NCI-H524 (cell line): Measurements from ENCODE around the gene EN1.

ENCODE experiments used
- DNase-seq, 2 experiments: peaks; one replicate each; lab custom pipeline; 2025; lab: John Stamatoyannopoulos, UW

Gene EN1

DNA sequence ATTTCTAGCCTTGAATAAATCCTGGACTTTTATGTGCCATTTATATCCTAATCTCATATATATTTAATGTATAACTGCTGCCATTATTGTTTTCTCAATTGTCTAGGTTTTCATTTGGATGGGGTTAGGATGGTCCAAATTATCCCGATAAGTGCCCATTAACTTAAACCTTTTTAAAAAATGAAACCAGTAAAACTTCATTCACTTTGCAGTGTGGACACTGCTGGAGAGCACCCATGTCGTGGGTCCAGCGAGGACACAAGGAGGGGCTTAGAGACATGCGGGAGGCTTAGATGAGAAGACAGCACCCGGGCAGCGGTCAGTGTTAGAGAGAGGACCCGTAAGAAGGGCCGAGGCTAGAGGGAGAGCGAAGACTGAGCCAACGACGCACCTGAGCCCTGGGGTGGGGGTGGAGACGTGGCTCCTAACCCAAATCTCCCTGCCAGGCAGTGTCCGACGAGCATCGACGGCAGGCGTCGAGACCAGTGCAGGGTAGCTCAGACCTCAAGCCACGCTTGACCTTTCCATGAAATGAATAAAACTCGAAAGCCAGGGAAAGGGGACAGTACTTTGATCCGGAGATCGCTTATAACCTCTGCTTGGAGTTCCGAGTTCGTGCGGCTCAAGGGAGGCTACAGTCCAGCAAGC, 9.0 kb upstream of the EN1 start:
- peak in 1 of 2 experiments; percentile 13 for DNase-seq

DNA sequence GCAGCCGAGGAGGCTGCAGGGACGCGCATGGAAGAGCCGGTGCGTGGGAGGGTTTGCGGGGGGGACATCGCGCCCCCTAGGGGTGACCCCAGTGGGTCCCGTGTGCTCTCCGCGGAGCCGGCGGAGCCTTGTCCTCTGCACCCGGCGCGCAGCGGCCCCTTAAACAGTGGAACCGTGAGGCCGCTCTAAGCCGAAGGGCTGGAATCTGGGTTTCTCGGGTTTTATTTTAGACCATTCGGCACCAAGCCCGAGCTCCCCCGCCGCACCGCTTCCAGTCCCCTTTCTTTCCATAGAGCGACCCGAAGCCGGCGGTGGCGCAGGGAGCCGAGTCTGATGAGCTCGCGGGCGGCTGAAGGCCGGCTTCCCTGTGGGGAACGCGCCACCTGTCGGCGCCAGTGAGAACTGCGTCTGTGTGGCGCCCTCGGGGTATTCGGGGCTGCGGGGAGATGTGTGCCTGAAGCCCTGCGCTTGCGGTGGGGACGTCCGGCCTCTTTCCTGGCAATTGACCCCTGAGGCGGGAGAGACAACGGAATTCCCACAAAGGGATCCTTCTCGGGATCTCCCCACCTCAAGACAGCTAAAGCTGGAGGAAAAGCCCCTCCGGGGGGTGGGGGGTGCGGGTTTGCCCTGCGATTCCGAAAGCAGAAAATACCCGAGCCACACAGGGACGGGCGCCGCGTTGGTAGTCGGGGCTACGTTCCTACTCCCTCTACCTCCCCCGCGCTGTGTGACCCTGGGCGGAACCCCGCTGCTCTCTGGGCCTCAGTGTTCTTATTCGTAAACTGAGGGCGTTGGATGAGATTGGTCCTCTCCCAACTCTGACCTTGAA, 8.2 kb upstream of the EN1 start:
- peak; percentile 56 to 81 for DNase-seq

DNA sequence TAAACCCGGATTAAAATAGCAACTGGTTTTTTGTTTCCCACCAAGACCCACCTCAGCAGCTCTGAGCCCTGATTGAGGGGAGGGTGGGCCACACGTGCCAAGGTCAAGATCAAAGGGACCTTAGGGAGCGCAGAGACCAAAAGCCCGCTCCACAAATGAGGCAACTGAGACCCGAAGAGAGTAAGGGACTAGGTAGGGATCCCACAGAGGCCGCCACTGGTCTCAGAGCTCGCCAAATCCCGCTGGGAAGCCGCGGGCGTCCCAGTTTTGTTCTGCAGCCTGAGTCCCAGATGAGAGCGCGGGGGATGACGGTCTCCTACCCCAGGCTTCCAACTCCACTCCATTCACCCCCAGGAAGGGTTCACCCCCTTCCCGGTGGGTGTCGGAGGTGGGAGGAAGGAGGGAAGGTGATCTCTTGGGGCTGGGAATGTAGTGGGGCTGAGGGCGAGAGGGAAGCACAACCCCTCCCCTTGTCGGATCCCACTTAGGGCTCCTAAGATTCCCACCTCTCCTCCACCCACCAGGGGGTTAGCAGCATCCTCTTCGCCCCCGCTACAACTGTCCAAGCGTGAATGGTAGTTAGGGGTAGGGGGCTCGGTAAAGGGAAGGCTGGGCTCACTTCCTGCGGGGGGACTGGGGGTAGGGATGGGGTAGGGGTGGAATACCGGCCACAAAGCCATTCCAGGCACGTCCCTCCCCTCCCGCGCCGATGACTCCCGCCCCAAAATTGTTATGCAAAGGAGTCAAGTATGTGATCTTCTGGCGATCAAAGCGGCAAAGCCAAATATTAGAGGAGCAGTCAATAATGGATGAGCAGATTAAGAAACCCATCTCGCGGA, 7.3 kb upstream of the EN1 start:
- peak in 1 of 2 experiments; percentile 15 for DNase-seq

DNA sequence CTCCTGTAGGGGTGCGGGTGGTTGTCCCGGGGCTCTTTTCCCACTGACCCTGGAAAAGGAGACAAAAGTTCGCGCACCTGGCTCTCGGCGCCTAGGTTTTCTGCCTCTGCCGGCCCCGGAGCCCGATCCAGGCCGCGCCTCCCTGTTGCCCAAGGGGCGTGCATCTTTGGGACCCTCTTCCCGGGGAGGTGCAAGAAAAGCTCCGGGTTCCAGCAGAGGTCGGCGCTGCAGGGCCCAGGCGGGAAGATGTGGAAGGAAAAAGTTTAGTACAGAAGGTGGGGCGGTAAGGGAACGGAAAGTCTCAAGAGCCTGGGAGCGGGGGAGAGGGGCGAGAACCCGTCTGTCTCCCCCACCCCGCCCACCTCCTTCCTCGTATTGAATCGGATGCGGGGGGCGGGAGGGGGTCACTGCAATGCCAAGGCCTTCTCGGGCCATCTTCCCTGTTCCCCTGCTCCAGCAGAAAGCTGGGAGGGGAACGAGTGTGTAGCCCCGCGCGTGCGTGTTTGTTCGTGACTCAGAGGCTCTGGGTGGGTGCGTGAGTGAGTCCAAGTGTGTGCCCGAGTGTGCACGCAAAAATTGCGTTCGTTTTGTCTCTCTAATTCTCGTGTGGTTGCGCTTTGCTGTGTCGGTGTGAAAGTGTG, 6.3 kb upstream of the EN1 start:
- no peak for DNase-seq

DNA sequence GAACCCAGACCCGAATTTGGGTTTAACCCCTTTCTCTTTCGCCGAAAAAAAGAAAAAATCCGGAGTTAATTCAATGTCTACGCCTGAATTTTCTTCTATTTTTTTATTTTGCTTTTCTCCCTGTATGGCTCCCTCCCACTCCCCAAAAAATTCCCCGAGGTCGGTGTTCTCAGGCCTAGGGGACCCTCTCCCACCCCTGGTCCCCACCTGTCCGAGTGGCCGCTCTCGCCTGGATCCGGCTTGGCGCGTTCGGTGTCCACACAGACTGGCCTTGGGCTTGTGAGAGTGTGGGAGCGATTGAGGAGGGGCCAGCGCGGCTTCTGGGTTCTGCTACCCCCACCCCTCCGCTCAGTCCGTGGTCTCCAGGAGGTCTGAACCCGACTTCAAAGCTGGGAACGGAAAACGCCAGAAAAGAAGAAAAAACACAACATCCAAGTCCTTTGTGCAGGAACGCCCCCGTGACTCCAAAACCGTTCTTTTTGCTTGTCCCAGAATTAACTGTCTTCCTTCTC, 5.7 kb upstream of the EN1 start:
- no peak for DNase-seq

DNA sequence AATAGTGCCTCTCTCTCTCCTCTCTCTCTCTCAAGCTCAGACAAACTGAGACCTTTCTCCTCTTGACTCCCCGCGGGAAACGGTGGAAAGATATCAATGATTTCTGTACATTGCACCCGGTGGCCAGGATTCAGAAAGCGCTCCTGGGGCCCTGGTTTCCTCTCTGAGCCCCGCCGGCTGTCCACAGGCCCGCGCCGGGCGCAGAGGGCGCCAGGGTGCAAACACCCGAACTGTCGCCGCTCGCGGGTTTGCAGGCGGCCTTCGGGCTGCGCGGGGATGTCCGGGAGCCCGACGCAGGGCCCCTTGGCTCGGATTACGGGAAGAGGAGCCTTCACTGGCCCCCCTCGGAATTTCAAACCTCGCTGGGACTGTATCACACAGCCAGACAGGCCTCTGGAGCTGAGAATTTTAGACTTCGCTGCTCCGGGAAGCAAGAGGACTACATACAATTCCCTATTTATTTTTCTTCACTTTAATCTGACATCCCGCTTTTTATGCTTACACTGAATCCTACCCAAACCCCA, 5.2 kb upstream of the EN1 start:
- peak in 1 of 2 experiments; percentile 40 for DNase-seq

DNA sequence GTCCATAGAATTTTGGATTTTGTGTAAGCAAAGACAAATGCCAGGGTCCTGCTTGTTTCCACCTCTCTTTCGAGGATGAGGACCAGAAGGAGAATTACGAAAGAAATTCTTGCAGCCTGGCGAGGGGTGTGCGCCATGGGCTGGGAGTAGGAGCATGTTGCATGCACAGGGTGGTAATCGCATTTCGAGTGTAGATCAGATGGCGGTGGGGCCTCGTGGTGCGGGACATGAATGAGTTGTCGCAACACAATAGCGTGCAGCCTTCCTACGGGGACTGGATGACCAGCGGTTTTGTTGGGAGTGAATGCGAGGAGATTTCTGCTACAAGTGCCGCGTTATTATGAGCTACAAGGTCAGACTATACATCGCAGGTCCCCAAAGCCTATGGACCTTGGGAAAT, 4.2 kb upstream of the EN1 start:
- DNase-seq = no peak

DNA sequence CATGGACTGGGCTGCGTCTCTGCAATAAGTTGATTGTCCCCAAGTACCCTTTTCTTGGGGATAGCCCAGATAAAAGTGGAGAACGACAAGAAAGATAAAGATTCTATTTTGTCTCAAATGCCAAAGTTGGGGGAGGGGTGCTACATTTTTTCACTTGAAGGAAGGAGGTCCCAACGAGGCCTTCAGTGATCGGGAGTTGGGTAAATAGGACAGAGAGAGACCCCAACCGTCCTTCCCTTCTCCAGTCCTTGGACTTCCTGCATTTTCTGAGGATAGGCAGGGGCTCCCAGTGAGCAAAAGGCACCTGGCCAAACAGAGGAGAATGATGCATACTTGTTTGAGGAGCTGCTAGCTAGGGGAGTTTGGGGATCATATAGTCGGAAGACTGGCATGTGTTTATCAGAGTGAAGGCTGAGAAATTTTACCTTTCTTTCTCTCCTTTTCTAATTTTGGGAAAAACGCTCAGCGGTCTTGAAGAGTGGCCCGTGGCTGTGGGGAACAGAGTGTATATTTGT, 3.5 kb upstream of the EN1 start:
- DNase-seq = no peak

DNA sequence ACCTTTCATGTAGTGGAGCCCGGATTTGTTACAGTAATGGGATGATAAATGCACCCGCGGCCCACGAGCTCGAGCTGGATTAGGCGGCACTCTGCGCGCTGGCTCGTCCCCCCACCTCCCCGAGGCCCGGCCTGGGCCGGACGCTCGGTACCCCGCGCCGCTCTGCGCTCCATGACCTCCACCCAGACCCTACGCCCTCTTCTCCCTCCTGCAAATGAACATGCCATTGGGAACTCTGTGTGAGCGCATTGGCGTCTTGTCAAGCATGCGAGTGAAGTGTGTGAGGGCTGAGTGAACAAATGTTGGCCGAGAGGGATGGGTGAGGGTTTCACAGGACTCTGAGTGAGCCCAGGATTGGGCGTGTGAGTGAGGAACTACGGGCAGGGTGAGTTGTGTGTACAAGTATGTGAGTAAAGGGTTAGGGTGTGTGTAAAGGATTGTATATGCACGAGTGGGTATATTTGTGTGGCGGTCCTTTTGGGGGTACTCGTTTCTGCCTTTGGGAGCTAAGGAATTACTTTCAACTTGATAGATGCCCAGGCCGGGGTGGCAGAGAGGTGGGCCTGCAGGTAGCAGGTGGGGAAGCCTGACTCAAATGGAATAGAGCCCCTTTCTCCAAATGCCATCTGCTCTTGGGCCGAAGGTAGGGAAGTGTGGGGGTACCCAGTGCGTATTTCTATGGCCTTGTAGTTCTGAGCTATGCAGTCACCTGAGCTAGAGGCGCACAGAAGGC, 2.9 kb upstream of the EN1 start:
- no peak for DNase-seq

DNA sequence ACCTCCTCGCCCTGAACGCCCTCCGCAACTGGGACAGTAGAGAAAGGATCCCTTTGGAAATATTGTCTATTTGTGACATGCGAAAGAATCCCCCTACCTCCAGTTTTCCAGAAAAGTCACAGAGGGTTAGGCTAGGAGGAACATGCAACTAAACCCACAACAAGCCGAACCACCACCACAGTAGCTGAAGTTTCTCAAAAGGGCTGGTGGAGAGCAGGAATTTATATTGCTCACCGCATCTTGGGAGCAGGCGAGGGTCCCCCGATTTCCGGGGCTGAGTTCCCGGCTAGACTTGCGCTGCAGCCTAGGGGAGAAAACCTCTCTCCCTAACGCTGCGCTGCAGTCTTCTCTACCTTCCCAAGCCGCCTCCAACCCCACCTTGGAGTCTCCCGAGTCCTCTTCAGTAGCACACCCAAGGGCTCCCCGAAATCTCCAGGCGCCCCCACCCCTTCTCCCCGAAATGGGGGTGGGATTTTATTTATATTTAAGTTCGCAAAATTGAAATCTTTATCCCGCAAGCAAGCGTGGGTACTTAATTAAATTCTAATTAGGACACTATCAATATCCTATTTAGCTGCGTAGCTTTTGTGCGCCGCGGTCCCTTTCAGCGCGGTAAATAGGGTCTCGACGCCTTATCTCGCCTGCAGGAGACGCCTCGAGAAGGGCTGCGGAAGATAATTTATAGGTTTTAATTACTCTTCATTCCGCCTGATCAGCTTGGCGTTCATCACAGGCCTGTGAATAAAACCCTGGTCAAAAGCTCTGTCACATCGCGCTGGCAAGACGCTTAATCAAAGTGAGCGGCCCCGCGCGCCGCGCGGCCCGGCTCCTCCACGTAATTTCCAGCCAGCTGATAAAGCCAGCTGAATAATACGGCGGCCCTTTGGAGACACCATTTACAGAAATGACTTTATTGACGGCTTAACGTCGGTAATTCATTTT, 2.0 kb upstream of the EN1 start:
- no peak for DNase-seq

DNA sequence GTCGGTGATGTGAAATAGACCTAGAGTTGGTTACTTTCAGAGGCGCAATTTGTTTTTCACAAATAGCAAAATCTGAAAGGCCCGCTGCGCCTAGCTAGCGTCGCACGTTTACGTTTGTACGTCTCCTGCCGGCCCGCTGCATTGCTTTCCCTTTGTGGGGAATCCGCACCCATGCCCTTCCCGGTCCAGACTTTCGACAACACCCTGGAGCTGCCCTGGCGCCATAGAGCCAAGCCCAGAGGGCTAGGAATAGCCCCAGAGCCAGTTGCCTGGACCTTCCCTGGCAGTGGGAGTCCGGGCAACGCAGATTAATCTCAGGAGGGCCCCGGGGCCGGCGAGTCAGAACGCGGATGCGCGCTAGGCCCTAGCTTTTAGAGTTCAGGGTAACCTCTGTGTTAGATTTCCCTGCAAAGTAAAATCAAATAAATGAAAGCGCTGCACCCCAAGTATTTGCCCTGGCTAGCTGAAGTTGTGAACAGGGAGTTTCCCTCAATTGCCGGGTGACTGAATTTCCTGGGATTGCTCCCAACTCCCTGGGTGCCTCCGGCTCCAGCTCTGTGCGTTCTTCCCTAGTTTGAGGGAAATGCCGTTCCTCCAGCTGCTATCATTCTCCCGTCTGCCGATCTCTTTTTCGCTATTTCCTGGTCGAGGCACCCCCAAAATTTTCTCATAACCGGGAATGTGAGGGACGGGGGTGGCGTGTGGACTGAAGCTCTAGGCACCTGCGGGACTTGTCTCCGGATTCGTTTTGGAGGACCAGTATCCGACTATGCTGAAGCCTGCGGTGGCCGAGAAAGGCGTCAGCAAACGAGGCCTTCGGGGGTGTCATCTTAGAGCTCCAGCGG, 1.2 kb upstream of the EN1 start:
- peak in 1 of 2 experiments; percentile 25 for DNase-seq

DNA sequence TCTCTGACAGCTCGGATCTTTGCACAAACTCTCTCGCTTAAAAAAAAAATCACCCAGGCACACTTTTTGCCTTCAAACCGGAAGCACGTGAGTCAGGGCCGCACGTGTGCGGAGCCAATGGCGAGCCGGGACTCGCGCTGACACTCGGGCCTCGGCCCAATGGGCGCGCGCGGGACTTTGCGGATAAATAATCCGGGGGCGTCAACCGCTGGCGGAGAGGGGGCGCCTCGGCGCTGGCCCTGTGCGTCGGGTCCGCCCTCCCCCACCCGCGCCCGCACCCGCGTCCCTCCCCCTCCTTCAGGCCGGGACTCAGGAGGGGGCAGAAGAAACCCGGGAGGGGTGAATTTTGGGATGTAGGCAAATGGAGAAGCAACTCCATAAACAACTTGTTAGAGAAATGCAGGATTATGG, 319 bp upstream of the EN1 start:
- peak; percentile 36 to 60 for DNase-seq

DNA sequence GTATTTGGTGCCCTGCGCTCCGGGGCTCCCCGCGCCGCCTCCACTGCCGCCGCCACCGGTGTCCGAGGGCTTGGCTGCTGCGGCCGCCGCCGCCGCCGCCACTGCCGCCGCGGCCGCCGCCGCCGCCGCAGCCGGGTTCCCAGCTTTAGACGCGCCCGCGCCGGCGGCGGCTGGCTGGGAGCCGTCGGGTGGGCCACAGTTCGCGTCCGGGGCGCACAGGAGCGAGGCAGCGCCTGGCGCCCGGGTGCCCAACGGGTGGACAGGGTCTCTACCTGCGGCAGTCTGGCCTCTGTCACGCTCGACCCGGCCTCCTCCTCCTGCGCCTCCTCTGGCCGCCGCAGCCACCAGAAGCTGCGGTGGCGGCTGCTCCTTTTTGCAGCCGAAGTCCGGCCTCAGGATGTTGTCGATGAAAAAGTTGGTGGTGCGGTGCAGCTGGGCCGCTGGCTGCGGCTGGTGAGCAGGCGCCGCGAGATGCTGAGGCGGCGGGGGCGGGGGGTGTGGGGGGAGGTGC, 951 bp downstream of the EN1 start:
- no peak for DNase-seq

DNA sequence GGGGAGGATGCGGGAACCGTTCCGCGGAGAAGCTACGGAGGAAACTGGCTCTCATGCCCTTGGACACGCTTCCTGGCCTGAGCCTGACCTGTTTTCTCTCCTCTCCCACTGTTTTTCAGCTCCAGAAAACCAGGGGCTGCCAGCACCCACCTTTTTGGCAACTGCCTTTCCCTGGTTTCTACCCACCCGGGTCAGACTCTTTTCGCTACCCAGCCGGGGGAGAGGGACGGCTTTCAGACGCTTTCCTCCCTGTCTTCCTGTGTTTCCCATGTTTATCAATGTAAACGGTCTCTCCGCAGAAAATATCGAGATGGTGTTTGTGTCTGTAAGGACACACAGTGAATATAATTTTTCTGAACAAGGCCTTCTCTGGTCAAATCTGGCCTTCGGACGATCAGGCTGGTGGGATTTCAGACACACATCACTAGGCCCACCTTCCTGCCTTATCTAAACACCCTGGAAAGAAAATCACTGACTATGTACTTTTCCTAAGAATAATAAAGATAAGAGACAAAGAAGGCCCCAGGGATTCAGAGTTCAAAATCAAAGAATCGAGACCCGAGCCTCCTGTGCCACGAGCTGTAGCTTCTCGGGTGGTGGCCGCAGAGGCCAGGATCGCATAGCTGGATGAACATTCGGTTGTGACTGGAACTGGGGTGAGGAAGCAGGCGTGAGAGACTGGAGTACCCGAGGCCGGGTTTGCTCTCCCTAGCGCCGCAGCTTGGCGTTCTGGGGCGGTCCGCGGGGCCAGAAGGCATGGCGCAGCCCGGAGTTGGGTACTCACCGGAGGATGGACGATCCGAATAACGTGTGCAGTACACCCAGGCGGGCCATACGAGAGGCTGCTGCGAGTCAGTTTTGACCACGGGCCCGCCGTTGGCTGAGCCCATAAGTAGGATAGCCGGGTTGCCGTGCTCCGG, 1.7 kb downstream of the EN1 start:
- DNase-seq = peak in 1 of 2 experiments; percentile 19

DNA sequence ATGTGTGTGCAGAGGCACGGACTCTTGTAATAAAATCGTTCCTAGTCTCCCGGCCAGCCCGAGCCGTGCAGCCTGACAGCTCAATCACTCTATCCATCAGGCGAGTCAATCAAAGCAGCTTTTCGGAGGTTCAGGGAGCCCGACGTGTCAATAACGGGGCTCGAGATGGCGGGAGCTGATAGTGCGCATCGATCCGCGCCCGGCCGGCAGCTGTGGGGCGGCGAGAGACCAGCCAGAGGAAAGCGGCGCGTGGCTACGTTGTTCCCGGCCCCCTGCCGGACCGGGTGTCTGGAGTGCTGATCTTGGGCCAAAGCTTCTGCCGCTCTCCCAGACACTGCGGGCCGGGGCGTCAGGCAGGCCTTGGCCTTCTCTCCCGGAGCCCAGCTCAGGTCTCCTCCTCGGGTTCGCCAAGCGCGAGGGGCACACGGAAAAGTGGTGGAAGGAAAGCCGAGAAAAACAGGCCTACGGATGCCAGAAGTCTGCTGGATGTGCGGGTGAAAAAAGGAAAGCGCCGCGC, 2.4 kb downstream of the EN1 start:
- peak in 1 of 2 experiments; percentile 27 for DNase-seq

DNA sequence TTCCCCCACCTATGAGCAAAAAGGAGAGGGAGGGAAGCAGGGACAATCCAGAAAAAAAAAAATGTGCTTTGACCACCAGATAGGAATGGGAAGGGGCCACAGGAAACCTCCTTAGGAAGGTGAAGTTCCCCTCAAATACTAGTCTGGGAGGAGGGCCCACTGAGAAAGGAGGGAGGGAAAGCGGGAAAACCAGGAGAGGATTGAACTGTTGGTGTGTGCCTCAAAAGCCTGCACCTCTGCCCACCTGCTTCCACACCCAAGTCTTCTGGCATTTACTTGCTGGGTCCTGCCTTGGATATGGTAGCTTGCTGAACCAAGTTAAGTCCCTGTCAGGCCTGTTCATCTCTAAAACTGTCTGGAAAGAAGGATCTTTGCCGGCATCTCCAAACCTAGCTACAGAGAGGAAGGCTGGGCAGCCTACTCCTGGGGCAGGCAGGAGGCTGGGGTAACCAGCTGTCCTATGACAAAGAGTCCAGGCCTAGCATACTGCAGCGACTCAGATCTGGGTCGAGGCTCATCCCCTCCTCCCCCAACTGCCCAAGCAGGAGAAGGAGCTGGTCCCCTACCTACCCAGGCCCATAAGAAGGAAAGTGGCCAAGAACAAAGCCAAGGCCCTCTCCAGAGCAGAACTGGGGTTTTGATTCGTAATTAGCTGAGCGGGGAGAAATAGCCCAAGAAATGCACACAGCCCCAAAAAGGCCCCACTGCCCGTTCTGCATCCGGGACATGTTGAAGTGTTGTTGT, 3.0 kb downstream of the EN1 start:
- no peak for DNase-seq
